ENCODE measurements around the gene AMH. TPM values are rescaled to one million over a fixed set of nuclear protein-coding genes. Genes with fewer than 3 reads are reported as not detected.

Gene AMH
- total and polyA plus RNA-seq, 2 experiments from 2014 or later, result 1.9 to 6.8 TPM

DNA sequence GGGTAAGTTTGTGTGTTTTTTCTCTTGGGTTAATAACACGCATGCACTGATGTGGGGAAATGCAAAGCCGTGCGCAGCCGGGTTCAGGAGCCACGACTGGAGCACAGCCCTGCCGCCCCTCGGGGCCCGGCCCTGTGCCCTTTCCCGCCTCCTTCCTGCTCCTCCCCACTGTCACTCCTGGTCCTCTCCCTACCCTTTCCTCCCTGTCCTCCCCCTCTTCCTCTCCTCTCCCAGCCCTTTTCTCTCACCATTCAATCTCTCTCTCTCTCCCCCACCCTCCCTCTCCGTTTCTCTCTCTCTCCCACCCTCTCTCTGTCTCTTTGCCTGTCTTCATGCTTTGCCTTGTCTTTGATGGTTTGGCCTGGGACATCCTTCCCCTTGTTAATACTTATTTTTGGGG, 40.1 kb upstream of the AMH start:
- peaks cover 5% of the 10 kb centered on the region; the same call in 1 of the 2 replicates for H3K4me1 ChIP-seq (ENCODE audit: insufficient read depth)
- no peak overlapping the region for H3K4me2 ChIP-seq
- no peak overlapping the region for H3K4me3 ChIP-seq
- H3K27me3 ChIP-seq (ENCODE audit: insufficient read depth), result no peaks in the 10 kb centered on the region
- no peak overlapping the region for H3K27ac Mint-ChIP-seq
- H3K27ac ChIP-seq (ENCODE audit: low read depth), result peak overlapping the region; percentile 50; the same call in 1 of the 2 replicates
- H3K36me3 ChIP-seq (ENCODE audit: insufficient read depth), result peaks cover 6% of the 10 kb centered on the region; the same call in 1 of the 2 replicates
- no peaks in the 10 kb centered on the region; the same call in 2 of the 3 replicates for H3K9me3 Mint-ChIP-seq
- no peak overlapping the region for H3K4me3 Mint-ChIP-seq
- H3K9me2 ChIP-seq (ENCODE audit: insufficient read depth), result no peaks in the 10 kb centered on the region
- no peak for TF ChIP-seq EZH2phosphoT487 (IDR thresholded peaks at IDR 0.05; ENCODE audit: unreplicated experiment)
- no peak for TF ChIP-seq ZNF114 (CRISPR knock-in tag; IDR thresholded peaks at IDR 0.05)
- no peak for TF ChIP-seq POLR2AphosphoS5 (IDR thresholded peaks at IDR 0.05; ENCODE audit: low read depth)
- TF ChIP-seq, protein P1, sequence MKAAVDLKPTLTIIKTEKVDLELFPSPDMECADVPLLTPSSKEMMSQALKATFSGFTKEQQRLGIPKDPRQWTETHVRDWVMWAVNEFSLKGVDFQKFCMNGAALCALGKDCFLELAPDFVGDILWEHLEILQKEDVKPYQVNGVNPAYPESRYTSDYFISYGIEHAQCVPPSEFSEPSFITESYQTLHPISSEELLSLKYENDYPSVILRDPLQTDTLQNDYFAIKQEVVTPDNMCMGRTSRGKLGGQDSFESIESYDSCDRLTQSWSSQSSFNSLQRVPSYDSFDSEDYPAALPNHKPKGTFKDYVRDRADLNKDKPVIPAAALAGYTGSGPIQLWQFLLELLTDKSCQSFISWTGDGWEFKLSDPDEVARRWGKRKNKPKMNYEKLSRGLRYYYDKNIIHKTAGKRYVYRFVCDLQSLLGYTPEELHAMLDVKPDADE (IDR thresholded peaks at IDR 0.05), result no peak
- TF ChIP-seq, protein P2, sequence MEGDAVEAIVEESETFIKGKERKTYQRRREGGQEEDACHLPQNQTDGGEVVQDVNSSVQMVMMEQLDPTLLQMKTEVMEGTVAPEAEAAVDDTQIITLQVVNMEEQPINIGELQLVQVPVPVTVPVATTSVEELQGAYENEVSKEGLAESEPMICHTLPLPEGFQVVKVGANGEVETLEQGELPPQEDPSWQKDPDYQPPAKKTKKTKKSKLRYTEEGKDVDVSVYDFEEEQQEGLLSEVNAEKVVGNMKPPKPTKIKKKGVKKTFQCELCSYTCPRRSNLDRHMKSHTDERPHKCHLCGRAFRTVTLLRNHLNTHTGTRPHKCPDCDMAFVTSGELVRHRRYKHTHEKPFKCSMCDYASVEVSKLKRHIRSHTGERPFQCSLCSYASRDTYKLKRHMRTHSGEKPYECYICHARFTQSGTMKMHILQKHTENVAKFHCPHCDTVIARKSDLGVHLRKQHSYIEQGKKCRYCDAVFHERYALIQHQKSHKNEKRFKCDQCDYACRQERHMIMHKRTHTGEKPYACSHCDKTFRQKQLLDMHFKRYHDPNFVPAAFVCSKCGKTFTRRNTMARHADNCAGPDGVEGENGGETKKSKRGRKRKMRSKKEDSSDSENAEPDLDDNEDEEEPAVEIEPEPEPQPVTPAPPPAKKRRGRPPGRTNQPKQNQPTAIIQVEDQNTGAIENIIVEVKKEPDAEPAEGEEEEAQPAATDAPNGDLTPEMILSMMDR (conservative IDR thresholded peaks at IDR 0.05; ENCODE audit: low read depth in 2 of 2), result no peak
- TF ChIP-seq CREB1 (CRISPR knock-in tag; IDR thresholded peaks at IDR 0.05; ENCODE audit: low read depth), result no peak
- TF ChIP-seq EZH2 (IDR thresholded peaks at IDR 0.05; ENCODE audit: low read depth, unreplicated experiment), result no peak
- no peak for TF ChIP-seq NANOG (IDR thresholded peaks at IDR 0.05; ENCODE audit: borderline replicate concordance)
- no peak for TF ChIP-seq JUNB (IDR thresholded peaks at IDR 0.05; ENCODE audit: unreplicated experiment)
- TF ChIP-seq, protein P3, sequence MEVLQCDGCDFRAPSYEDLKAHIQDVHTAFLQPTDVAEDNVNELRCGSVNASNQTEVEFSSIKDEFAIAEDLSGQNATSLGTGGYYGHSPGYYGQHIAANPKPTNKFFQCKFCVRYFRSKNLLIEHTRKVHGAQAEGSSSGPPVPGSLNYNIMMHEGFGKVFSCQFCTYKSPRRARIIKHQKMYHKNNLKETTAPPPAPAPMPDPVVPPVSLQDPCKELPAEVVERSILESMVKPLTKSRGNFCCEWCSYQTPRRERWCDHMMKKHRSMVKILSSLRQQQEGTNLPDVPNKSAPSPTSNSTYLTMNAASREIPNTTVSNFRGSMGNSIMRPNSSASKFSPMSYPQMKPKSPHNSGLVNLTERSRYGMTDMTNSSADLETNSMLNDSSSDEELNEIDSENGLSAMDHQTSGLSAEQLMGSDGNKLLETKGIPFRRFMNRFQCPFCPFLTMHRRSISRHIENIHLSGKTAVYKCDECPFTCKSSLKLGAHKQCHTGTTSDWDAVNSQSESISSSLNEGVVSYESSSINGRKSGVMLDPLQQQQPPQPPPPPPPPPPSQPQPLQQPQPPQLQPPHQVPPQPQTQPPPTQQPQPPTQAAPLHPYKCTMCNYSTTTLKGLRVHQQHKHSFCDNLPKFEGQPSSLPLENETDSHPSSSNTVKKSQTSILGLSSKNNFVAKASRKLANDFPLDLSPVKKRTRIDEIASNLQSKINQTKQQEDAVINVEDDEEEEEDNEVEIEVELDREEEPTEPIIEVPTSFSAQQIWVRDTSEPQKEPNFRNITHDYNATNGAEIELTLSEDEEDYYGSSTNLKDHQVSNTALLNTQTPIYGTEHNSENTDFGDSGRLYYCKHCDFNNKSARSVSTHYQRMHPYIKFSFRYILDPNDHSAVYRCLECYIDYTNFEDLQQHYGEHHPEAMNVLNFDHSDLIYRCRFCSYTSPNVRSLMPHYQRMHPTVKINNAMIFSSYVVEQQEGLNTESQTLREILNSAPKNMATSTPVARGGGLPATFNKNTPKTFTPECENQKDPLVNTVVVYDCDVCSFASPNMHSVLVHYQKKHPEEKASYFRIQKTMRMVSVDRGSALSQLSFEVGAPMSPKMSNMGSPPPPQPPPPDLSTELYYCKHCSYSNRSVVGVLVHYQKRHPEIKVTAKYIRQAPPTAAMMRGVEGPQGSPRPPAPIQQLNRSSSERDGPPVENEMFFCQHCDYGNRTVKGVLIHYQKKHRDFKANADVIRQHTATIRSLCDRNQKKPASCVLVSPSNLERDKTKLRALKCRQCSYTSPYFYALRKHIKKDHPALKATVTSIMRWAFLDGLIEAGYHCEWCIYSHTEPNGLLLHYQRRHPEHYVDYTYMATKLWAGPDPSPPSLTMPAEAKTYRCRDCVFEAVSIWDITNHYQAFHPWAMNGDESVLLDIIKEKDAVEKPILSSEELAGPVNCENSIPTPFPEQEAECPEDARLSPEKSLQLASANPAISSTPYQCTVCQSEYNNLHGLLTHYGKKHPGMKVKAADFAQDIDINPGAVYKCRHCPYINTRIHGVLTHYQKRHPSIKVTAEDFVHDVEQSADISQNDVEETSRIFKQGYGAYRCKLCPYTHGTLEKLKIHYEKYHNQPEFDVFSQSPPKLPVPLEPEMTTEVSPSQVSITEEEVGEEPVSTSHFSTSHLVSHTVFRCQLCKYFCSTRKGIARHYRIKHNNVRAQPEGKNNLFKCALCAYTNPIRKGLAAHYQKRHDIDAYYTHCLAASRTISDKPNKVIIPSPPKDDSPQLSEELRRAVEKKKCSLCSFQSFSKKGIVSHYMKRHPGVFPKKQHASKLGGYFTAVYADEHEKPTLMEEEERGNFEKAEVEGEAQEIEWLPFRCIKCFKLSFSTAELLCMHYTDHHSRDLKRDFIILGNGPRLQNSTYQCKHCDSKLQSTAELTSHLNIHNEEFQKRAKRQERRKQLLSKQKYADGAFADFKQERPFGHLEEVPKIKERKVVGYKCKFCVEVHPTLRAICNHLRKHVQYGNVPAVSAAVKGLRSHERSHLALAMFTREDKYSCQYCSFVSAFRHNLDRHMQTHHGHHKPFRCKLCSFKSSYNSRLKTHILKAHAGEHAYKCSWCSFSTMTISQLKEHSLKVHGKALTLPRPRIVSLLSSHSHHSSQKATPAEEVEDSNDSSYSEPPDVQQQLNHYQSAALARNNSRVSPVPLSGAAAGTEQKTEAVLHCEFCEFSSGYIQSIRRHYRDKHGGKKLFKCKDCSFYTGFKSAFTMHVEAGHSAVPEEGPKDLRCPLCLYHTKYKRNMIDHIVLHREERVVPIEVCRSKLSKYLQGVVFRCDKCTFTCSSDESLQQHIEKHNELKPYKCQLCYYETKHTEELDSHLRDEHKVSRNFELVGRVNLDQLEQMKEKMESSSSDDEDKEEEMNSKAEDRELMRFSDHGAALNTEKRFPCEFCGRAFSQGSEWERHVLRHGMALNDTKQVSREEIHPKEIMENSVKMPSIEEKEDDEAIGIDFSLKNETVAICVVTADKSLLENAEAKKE (CRISPR knock-in tag; IDR thresholded peaks at IDR 0.05), result no peak
- no peak for TF ChIP-seq ZNF331 (CRISPR knock-in tag; IDR thresholded peaks at IDR 0.05; ENCODE audit: low read depth)
- TF ChIP-seq STAT1 (IDR thresholded peaks at IDR 0.05; ENCODE audit: unreplicated experiment), result no peak
- TF ChIP-seq REST (IDR thresholded peaks at IDR 0.05; ENCODE audit: unreplicated experiment), result no peak
- no peaks in the 10 kb centered on the region for H3K27me3 Mint-ChIP-seq (ENCODE audit: insufficient read depth, low read depth, poor library complexity)
- 0 out of 2 replicates have a peak, but pooled peaks cover 4% of the 10 kb centered on the region for H3K79me2 ChIP-seq (replicated peaks; ENCODE audit: insufficient read depth)
- peaks cover 3% of the 10 kb centered on the region; the same call in 2 of the 3 replicates for H3K4me1 Mint-ChIP-seq
- DNase-seq (ENCODE audit: low spot score), result no peak
- ATAC-seq, result no peak
- no peaks in the 10 kb centered on the region for H3F3A ChIP-seq (replicated peaks; ENCODE audit: low read depth)
- H4K20me1 ChIP-seq (replicated peaks; ENCODE audit: insufficient read depth), result 0 out of 2 replicates have a peak, but pooled peaks cover 10% of the 10 kb centered on the region
- H2AFZ ChIP-seq, result no peak overlapping the region
- H3K36me3 Mint-ChIP-seq (ENCODE audit: low read depth), result peaks cover 36% of the 10 kb centered on the region

Measured in GM23338 (cell line).